H1 (cell line): Measurements from ENCODE around the gene HLA-DPA1. TPM values are rescaled to one million over a fixed set of nuclear protein-coding genes. Genes with fewer than 3 reads are reported as not detected.

Source experiments
- ASH2L ChIP-seq: fragments of 200-600, 300-600 bp; sonication (generic); IDR thresholded peaks from one replicate; pipeline ENCODE4 v1.7.1; 2017; ENCODE audit warnings: low read length
- BCL11A ChIP-seq, 2 experiments: IDR thresholded peaks; one replicate each; pipeline ENCODE4 v1.6.1; 2011; ENCODE audit warnings: low read depth in 2 of 2, low read length in 2 of 2, mild to moderate bottlenecking in 2 of 2
- GABPA ChIP-seq: IDR thresholded peaks from 2 replicates; pipeline ENCODE4 v1.6.1; 2011; ENCODE audit warnings: mild to moderate bottlenecking, low read length, moderate library complexity, borderline replicate concordance; ENCODE audit not compliant: insufficient read depth
- RBBP5 ChIP-seq: IDR thresholded peaks from 2 replicates; pipeline ENCODE4 v1.7.1; 2012; ENCODE audit warnings: low read depth, mild to moderate bottlenecking, inconsistent platforms, low read length, moderate library complexity, borderline replicate concordance
- SP1 ChIP-seq: IDR thresholded peaks from 2 replicates; pipeline ENCODE4 v1.6.1; 2011; ENCODE audit warnings: low read depth, low read length
- polyA plus RNA-seq, 7 experiments: library from polyadenylated mRNA; depleted of rRNA in 3 of 7; stranded (reverse) in 5 of 7; unstranded in 2 of 7; fragments of >200 nt in 5 of 7; fragments of 200-250 nt in 2 of 7; gene quantifications; 1 replicate in 5 of 7; 2 replicates in 1 of 7; 4 replicates in 1 of 7; pipeline versions ENCODE4 v1.2.1 to v1.2.3, GENCODE V29; 2011 to 2013; ENCODE audit warnings: missing spikeins in 2 of 7, mixed read lengths in 2 of 7
- total RNA-seq: library from RNA; stranded (reverse); fragmentation: NEBNext Ultra II Directional; extraction: Animal tissue kit (Norgen Biotek cat#: 25700); gene quantifications from 2 replicates; pipeline ENCODE4 v1.2.1, GENCODE V29; 2021

The HLA-DPA1 gene
- total and polyA plus RNA-seq, 2 of the 8 experiments (the other 6 are each of a cell fraction or from before 2014, with no cell fraction given), result 6.2 to 13.1 TPM

DNA sequence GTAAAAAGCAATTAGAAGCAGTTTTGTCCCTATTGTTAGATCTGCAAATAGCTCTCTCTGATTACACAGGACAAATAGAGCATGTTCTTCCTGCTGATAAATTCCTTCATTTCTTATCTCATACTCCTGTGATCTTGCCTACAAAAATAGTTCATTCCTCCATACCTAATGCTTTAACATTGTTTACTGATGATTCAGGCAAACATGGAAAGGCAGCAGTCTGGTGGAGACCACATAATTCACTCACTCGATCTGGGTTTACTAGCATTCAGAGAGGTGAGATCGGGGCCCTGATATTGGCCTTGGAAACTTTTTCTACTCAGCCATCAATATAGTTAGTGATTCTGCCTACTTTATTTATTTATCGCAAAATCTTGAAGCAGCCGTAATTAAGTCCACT lies 20.2 kb downstream of the HLA-DPA1 start (continued):
- no peak for TF ChIP-seq ASH2L
- no peak for TF ChIP-seq GABPA
- no peak for TF ChIP-seq RBBP5
- no peak for TF ChIP-seq SP1
- no peak for TF ChIP-seq BCL11A (IDR thresholded peaks at IDR 0.05; ENCODE audit: low read depth in 2 of 2, low read length in 2 of 2)
